ENCODE results near the gene WWTR1.

WWTR1 gene

DNA sequence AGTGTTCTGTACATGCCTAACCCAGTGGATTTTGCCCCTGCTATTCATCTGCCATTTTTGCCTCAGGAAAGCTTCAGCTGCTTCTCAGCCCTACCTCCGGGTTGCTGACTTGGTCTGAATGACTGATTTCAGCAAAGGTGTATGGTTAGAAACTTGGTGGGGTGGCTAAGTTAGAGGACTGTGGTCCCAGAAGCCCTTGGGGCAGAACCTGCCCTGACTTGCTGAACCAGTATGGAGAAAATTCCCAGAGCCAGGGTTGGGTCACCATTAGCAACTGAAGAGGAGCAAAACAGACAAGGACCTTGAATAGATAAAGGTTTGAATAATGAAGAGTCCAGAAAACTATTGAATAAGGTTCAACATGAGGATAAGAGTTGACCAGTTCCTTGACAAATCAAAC, 6.1 kb upstream of the WWTR1 start:
- H3K4me3 Mint-ChIP-seq: no peak overlapping the region
- ATAC-seq (replicated peaks) (no peak), DNase-seq (no peak)

DNA sequence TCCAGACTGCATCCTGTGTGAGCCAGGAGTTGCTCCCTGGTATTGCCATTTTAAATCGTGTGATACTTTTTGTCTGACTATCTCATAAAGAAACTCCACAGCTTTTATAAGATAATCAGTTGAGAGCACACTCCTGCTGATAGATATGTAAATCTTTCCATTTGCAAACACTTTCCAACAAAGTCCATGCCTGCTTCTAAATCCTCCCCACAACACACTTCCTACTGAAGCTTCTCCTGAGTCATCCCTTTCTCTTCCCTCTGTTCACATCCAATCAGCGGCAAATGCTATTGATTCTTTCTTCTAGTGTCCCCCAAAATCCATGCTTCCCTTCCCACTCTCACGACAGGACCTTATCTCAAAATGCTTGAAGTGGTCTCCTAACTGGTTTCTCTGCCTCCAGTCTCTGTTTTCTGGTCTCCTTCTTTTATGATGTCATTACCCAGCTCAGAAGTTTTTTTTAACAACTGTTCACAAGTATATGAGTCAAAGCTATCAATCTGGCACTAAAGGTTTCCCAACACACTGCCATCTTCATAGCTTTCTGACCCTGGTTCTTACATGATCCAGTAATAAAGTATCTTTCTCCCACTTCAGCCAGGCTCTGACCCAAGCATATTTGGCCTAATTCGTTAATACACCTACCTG, 4.5 kb upstream of the WWTR1 start:
- Mint-ChIP-seq H3K27ac (no peak overlapping the region), H3K4me3 (no peak overlapping the region), H3K4me1 (peaks cover 4 to 14% of the 10 kb centered on the region in 2 donors), H3K36me3 (peaks cover 0 to 4% of the 10 kb centered on the region in 2 donors), H3K27me3 (peaks cover 37 to 53% of the 10 kb centered on the region in 2 donors), H3K9me3 (no peaks in the 10 kb centered on the region)
- ATAC-seq (replicated peaks) (no peak), DNase-seq (no peak)

More for the DNA sequence above, 6.1 kb upstream of the WWTR1 start:
- Mint-ChIP-seq H3K4me1 (peaks cover 0 to under 1% of the 10 kb centered on the region in 2 donors), H3K36me3 (no peaks in the 10 kb centered on the region), H3K9me3 (no peaks in the 10 kb centered on the region), H3K27me3 (peaks cover 30 to 45% of the 10 kb centered on the region in 2 donors), H3K27ac (no peak overlapping the region)

- ATAC-seq (replicated peaks) (no peak), DNase-seq (no peak)
- no peaks in the 10 kb centered on the region for H3K9me3 Mint-ChIP-seq
- H3K4me3 Mint-ChIP-seq: no peak overlapping the region
- no peak overlapping the region for H3K27ac Mint-ChIP-seq
- H3K36me3 Mint-ChIP-seq: peaks cover 0 to 4% of the 10 kb centered on the region in 2 donors
- H3K27me3 Mint-ChIP-seq: peaks cover 55 to 70% of the 10 kb centered on the region in 2 donors
- H3K4me1 Mint-ChIP-seq: peaks cover 7 to 19% of the 10 kb centered on the region in 2 donors
These were observed 2.6 kb upstream of the WWTR1 start for GRCh38 chr3:149660462-149660861.

- DNase-seq (no peak), ATAC-seq (replicated peaks) (peak in 1 of 2 donors; percentile 4)
- H3K9me3 Mint-ChIP-seq: no peaks in the 10 kb centered on the region
- peak overlapping the region; percentile 93 to 96 for H3K4me3 Mint-ChIP-seq
- H3K4me1 Mint-ChIP-seq: peaks cover 7 to 19% of the 10 kb centered on the region in 2 donors
- H3K36me3 Mint-ChIP-seq: peaks cover 0 to 4% of the 10 kb centered on the region in 2 donors
- H3K27me3 Mint-ChIP-seq: peaks cover 62 to 82% of the 10 kb centered on the region in 2 donors
- H3K27ac Mint-ChIP-seq: peak overlapping the region; percentile 94
These were observed 1.1 kb upstream of the WWTR1 start for GRCh38 chr3:149658744-149659497.

DNA sequence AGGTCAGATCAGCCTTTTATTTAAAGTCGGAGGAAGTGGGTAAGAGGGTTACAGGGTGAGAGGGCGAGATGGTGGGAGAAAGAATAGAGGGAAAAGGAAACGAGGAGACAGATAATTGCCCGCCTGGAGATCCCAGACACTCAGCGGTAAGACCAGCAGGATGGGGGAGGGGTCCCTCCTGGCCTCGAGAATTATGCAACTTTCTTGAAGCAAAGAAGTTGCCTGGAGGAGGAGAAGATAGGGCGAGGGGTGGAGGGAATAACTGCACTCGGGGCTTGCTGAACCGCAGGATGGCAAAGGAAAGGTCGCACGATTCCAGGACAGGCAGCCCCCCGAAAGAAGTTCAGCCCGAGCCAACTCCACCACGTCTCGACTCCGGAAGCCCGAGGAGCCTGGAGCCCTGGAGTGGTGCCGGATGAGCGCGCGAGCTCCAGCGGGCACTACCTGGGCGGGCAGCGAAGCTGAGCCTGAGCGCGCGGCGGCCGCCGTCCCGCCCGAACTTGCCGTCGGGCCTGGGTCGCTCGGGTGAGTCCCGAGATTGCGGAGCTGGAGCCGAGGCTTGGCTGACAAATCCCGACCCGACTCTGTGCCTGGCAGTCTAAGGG, 402 bp downstream of the WWTR1 start:
- peaks cover 0 to 4% of the 10 kb centered on the region in 2 donors for H3K36me3 Mint-ChIP-seq
- peak overlapping the region; percentile 15 for H3K27ac Mint-ChIP-seq
- no peaks in the 10 kb centered on the region for H3K9me3 Mint-ChIP-seq
- ATAC-seq (replicated peaks) (peak; percentile 1 to 59), DNase-seq (no peak)
- H3K4me3 Mint-ChIP-seq: peak overlapping the region; percentile 93 to 96
- peaks cover 52 to 70% of the 10 kb centered on the region in 2 donors for H3K27me3 Mint-ChIP-seq
- H3K4me1 Mint-ChIP-seq: peaks cover 7 to 19% of the 10 kb centered on the region in 2 donors

DNA sequence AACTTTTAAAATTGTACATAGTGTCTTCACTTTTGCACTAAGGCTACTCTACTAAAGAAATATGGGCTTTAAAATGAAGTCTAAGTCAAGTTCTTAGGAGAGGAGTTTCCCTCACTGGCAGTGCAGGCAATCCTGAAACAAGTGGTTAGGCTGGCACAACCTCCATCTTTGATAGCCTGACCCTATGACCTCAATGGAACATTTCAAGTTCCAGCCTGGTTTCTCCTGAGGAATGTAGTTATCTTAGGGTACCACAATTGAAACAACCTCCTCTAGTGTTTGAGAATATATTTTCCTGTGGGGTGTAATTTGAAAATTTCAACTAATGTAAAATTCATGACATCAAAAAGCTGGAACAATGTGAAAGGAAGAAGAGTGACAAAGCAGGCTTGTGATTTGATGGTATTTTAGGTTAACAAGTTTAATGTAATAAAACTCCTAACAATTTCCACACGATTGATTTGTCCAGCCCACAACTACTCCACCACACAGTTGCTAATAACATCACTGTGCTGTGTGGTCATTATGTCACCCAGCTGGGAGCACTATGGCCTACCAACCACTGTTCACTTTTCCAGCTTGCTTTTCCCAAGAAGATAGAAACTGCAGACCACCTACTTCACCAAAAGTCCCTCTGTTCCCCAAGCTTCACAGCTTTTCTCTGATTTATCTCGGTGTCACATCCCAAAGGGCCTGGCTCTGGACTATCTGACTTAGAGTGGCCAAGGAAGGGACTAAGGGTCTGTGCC, 1.8 kb downstream of the WWTR1 start:
- no peak overlapping the region for H3K27ac Mint-ChIP-seq
- H3K9me3 Mint-ChIP-seq: no peaks in the 10 kb centered on the region
- no peak for ATAC-seq (replicated peaks)
- peaks cover 7 to 19% of the 10 kb centered on the region in 2 donors for H3K4me1 Mint-ChIP-seq
- peaks cover 0 to 4% of the 10 kb centered on the region in 2 donors for H3K36me3 Mint-ChIP-seq
- no peak overlapping the region for H3K4me3 Mint-ChIP-seq
- DNase-seq: no peak
- H3K27me3 Mint-ChIP-seq: peaks cover 52 to 70% of the 10 kb centered on the region in 2 donors

DNA sequence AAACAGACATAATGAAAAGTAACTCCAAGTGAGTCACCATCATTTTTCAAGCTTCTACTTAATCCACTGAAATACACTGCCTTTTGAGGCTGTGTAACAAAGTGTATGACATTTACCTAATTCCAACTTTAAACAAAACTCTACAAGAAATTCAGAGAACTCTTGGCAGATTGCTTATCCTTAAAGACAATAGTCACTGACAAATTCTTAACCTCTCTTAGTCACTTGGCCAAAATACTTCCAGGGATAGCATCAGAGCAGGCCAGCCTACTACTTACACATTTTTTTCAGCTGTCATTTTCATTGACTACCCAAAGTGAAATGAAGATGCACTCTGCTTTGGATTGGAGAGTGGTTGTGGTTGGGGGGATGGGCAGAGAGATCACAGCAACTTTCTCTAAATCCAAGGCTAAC, 3.6 kb downstream of the WWTR1 start:
- DNase-seq (no peak), ATAC-seq (replicated peaks) (no peak)
- peaks cover 50 to 62% of the 10 kb centered on the region in 2 donors for H3K27me3 Mint-ChIP-seq
- H3K4me1 Mint-ChIP-seq: peaks cover 7 to 19% of the 10 kb centered on the region in 2 donors
- peaks cover 0 to 4% of the 10 kb centered on the region in 2 donors for H3K36me3 Mint-ChIP-seq
- H3K9me3 Mint-ChIP-seq: no peaks in the 10 kb centered on the region
- H3K4me3 Mint-ChIP-seq: no peak overlapping the region
- H3K27ac Mint-ChIP-seq: no peak overlapping the region

- no peak overlapping the region for H3K4me3 Mint-ChIP-seq
- peaks cover 6 to 15% of the 10 kb centered on the region in 2 donors for H3K4me1 Mint-ChIP-seq
- no peak overlapping the region for H3K27ac Mint-ChIP-seq
- no peak for DNase-seq
- peaks cover 46 to 58% of the 10 kb centered on the region in 2 donors for H3K27me3 Mint-ChIP-seq
- peaks cover 0 to 3% of the 10 kb centered on the region in 2 donors for H3K36me3 Mint-ChIP-seq
- ATAC-seq (replicated peaks): no peak
- no peaks in the 10 kb centered on the region for H3K9me3 Mint-ChIP-seq
These were observed 4.3 kb downstream of the WWTR1 start for GRCh38 chr3:149653564-149653963.

GRCh38 chr3:149653136-149653535, 4.7 kb downstream of the WWTR1 start:
- DNase-seq (no peak), ATAC-seq (replicated peaks) (no peak)
- Mint-ChIP-seq H3K9me3 (no peaks in the 10 kb centered on the region), H3K4me3 (no peak overlapping the region), H3K36me3 (peaks cover 0 to 2% of the 10 kb centered on the region in 2 donors), H3K4me1 (peaks cover 4 to 10% of the 10 kb centered on the region in 2 donors), H3K27ac (no peak overlapping the region), H3K27me3 (peaks cover 42 to 58% of the 10 kb centered on the region in 2 donors)

GRCh38 chr3:149650828-149651227, 7.0 kb downstream of the WWTR1 start:
- H3K4me1 Mint-ChIP-seq: no peaks in the 10 kb centered on the region
- no peaks in the 10 kb centered on the region for H3K9me3 Mint-ChIP-seq
- no peak overlapping the region for H3K4me3 Mint-ChIP-seq
- peaks cover 23 to 36% of the 10 kb centered on the region in 2 donors for H3K27me3 Mint-ChIP-seq
- ATAC-seq (replicated peaks) (no peak), DNase-seq (no peak)
- no peak overlapping the region for H3K27ac Mint-ChIP-seq
- no peaks in the 10 kb centered on the region for H3K36me3 Mint-ChIP-seq

- peaks cover 12 to 20% of the 10 kb centered on the region in 2 donors for H3K27me3 Mint-ChIP-seq
- no peaks in the 10 kb centered on the region for H3K9me3 Mint-ChIP-seq
- no peak for DNase-seq
- H3K4me3 Mint-ChIP-seq: no peak overlapping the region
- H3K36me3 Mint-ChIP-seq: no peaks in the 10 kb centered on the region
- H3K27ac Mint-ChIP-seq: no peak overlapping the region
- H3K4me1 Mint-ChIP-seq: no peaks in the 10 kb centered on the region
- no peak for ATAC-seq (replicated peaks)
These were observed 9.3 kb downstream of the WWTR1 start for GRCh38 chr3:149648525-149648924.

GRCh38 chr3:149647812-149648211, 10.0 kb downstream of the WWTR1 start:
- no peaks in the 10 kb centered on the region for H3K36me3 Mint-ChIP-seq
- peaks cover 12 to 20% of the 10 kb centered on the region in 2 donors for H3K27me3 Mint-ChIP-seq
- DNase-seq: no peak
- H3K27ac Mint-ChIP-seq: no peak overlapping the region
- no peaks in the 10 kb centered on the region for H3K4me1 Mint-ChIP-seq
- ATAC-seq (replicated peaks): no peak
- no peak overlapping the region for H3K4me3 Mint-ChIP-seq
- H3K9me3 Mint-ChIP-seq: no peaks in the 10 kb centered on the region

GRCh38 chr3:149647285-149647684, 10.5 kb downstream of the WWTR1 start:
- DNase-seq: no peak
- H3K4me1 Mint-ChIP-seq: no peaks in the 10 kb centered on the region
- no peak for ATAC-seq (replicated peaks)
- H3K36me3 Mint-ChIP-seq: no peaks in the 10 kb centered on the region
- peaks cover 12 to 20% of the 10 kb centered on the region in 2 donors for H3K27me3 Mint-ChIP-seq
- no peak overlapping the region for H3K27ac Mint-ChIP-seq
- no peak overlapping the region for H3K4me3 Mint-ChIP-seq
- no peaks in the 10 kb centered on the region for H3K9me3 Mint-ChIP-seq

DNA sequence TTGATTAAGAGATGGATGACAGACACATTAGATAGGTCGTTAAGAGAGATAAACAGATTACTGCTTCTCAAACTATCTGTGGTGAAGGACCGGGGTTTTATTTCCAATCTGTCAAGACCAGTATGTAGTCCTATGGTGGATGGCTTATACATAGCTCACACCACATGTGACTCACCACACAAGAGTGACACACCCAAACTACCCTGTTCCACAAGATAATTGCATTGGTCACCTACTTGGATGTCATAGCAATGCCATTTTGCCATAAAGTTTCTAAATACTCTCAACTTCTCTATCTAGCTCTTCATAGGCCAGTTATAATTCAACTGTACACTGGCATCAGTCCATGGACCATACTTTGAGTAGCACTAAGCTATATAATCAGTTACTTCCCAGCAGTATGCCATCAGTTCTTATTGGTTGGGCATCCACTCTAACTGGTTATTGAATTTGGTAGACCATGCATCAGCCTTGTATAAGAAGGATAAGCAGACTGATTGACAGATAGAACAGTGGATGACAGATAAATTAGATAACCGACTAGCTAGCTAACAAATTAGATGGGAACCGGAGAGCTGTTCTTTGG, 11.6 kb downstream of the WWTR1 start:
- DNase-seq (no peak), ATAC-seq (replicated peaks) (no peak)
- H3K4me1 Mint-ChIP-seq: no peaks in the 10 kb centered on the region

More for the DNA sequence above, 11.6 kb downstream of the WWTR1 start:
- Mint-ChIP-seq H3K9me3 (no peaks in the 10 kb centered on the region), H3K27ac (no peak overlapping the region), H3K4me3 (no peak overlapping the region), H3K27me3 (peaks cover 10 to 16% of the 10 kb centered on the region in 2 donors), H3K36me3 (no peaks in the 10 kb centered on the region)

Data from stimulated activated naive B cell treated with anti-CD40 and anti-IgM and Interleukin-4, amounts not matched to agents 10 μg/mL and 1 μg/mL and 100 μg/mL, for 72 hours (primary cell).